Fibroblast of skin of left biceps (primary cell): ENCODE results near the gene DNAAF6.

Source experiments
- DNase-seq, 2 experiments: peaks; one replicate each; pipeline ENCODE4 v3.0.0-alpha.2; 2013; ENCODE audit warnings: low read depth in 2 of 2

Gene DNAAF6

GRCh38 chrX:107293056-107293455 lies 86.6 kb downstream of the DNAAF6 start:
- DNase-seq: no peak
